ENCODE results near the gene SHC4. TPM values are rescaled to one million over a fixed set of nuclear protein-coding genes. Genes with fewer than 3 reads are reported as not detected.

The SHC4 gene
- total RNA-seq, 4 donors from 2014 or later: 1.8 to 2.3 (median 2.1) TPM

- DNase-seq (ENCODE audit: extremely low spot score): no peak
- Histone ChIP-seq H3K9me3 (no peaks in the 10 kb centered on the region), H3K36me3 (peaks cover 0 to 10% (median 6%) of the 10 kb centered on the region in 4 donors), H3K27me3 (no peaks in the 10 kb centered on the region), H3K27ac (replicated peaks in 1 of 4) (peak overlapping the region in 3 of 4 donors; percentile 43 to 61 (median 56)), H3K4me3 (no peak overlapping the region), H3K4me1 (peaks cover 11 to 33% (median 25%) of the 10 kb centered on the region in 4 donors)
- intact Hi-C loops (cut with DNase I): no loop called here
- no peak for TF ChIP-seq CTCF (IDR thresholded peaks at IDR 0.05)
- no peak for TF ChIP-seq POLR2A (IDR thresholded peaks at IDR 0.05; ENCODE audit: low read depth)
- no peak for TF ChIP-seq POLR2AphosphoS5 (IDR thresholded peaks at IDR 0.05)
- no peak for TF ChIP-seq EP300 (IDR thresholded peaks at IDR 0.05)
- WGBS: 69% methylated on average over 3 of the region's 3 CpGs
These were observed 21.8 kb upstream of the SHC4 start for GRCh38 chr15:48985516-48985915.

DNA sequence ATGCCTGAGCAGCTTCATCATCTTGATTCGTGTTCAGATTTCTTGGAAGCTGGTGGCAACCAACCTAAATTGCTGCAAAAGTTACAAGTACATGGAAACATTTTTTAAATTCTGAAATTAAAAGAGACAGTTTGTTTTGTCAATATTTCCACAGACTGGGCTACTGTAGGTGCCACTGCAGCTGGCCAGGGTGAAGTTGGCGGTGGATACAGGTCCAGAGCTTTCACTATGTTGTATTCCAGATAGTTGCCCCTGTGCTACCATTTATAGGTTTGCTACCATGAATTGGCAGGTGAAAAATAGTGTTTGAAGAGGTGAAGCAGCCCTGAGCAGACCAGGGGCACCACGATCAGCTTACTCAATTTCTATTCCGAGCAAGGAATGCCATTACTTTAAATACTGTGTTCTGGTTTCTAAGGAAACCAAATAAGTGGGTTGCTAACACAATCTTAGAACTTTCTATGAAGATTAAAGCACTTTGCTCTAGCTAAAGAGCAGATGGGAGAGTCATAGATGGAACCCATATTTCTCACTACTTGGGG is 21.2 kb upstream of the SHC4 start:
- Histone ChIP-seq H3K36me3 (peaks cover 0 to 9% (median 4%) of the 10 kb centered on the region in 4 donors), H3K27ac (replicated peaks in 1 of 4) (peak overlapping the region; percentile 40 to 61 (median 50)), H3K4me1 (peaks cover 11 to 33% (median 25%) of the 10 kb centered on the region in 4 donors), H3K4me3 (no peak overlapping the region), H3K9me3 (no peaks in the 10 kb centered on the region), H3K27me3 (no peaks in the 10 kb centered on the region)
- DNase-seq (ENCODE audit: extremely low spot score): no peak
- TF ChIP-seq EP300 (IDR thresholded peaks at IDR 0.05) (no peak), POLR2AphosphoS5 (IDR thresholded peaks at IDR 0.05) (no peak), CTCF (IDR thresholded peaks at IDR 0.05) (no peak), POLR2A (IDR thresholded peaks at IDR 0.05; ENCODE audit: low read depth) (no peak)
- 29% methylated on average over 4 of the region's 4 CpGs for WGBS
- intact Hi-C loops (cut with DNase I): no loop called here

GRCh38 chr15:48984021-48984710 is 20.4 kb upstream of the SHC4 start:
- peaks cover 0 to 9% (median 3%) of the 10 kb centered on the region in 4 donors for H3K36me3 ChIP-seq
- peaks cover 11 to 33% (median 25%) of the 10 kb centered on the region in 4 donors for H3K4me1 ChIP-seq
- no peak for DNase-seq (ENCODE audit: extremely low spot score)
- H3K27me3 ChIP-seq: no peaks in the 10 kb centered on the region
- H3K9me3 ChIP-seq: no peaks in the 10 kb centered on the region
- no peak overlapping the region for H3K4me3 ChIP-seq
- no peak for TF ChIP-seq POLR2A (IDR thresholded peaks at IDR 0.05; ENCODE audit: low read depth)
- no peak for TF ChIP-seq CTCF (IDR thresholded peaks at IDR 0.05)
- no peak for TF ChIP-seq EP300 (IDR thresholded peaks at IDR 0.05)
- TF ChIP-seq POLR2AphosphoS5 (IDR thresholded peaks at IDR 0.05): no peak
- 82% methylated on average over 6 of the region's 7 CpGs for WGBS
- intact Hi-C loops (cut with DNase I): no loop called here
- peak overlapping the region in 3 of 4 donors; percentile 43 to 61 (median 56) for H3K27ac ChIP-seq (replicated peaks in 1 of 4)

- Histone ChIP-seq H3K4me1 (peaks cover 11 to 33% (median 25%) of the 10 kb centered on the region in 4 donors), H3K27me3 (no peaks in the 10 kb centered on the region), H3K27ac (replicated peaks in 1 of 4) (no peak overlapping the region), H3K9me3 (no peaks in the 10 kb centered on the region), H3K4me3 (no peak overlapping the region), H3K36me3 (peaks cover 0 to 7% (median 3%) of the 10 kb centered on the region in 4 donors)
- 61% methylated on average over 5 of the region's 5 CpGs for WGBS
- intact Hi-C loops (cut with DNase I): no loop called here
- TF ChIP-seq POLR2AphosphoS5 (IDR thresholded peaks at IDR 0.05) (no peak), POLR2A (IDR thresholded peaks at IDR 0.05; ENCODE audit: low read depth) (no peak), CTCF (IDR thresholded peaks at IDR 0.05) (no peak), EP300 (IDR thresholded peaks at IDR 0.05) (no peak)
- DNase-seq (ENCODE audit: extremely low spot score): no peak
These were observed 19.6 kb upstream of the SHC4 start for GRCh38 chr15:48983300-48983699.

Data from esophagus muscularis mucosa (tissue), 4 donors.